Endothelial cell (in vitro differentiated cells): ENCODE data around the gene CASP8. TPM values are rescaled to one million over a fixed set of nuclear protein-coding genes. Genes with fewer than 3 reads are reported as not detected.
"Not testable (repeated sequence)": the region's sequence is repeated elsewhere in the genome, so short reads cannot be mapped to it uniquely, and the experiment has no call there.

Source experiments
- DNase-seq: peaks from one replicate; pipeline ENCODE4 v3.0.0; 2021; ENCODE audit warnings: low spot score
- H3K27ac Mint-ChIP-seq: one replicate; pipeline ENCODE4 v1.8.0; 2021; ENCODE audit warnings: mixed read lengths, inconsistent platforms; ENCODE audit not compliant: unreplicated experiment
- H3K27me3 Mint-ChIP-seq: one replicate; pipeline ENCODE4 v1.8.0; 2021; ENCODE audit warnings: mild to moderate bottlenecking, moderate library complexity, mixed read lengths, inconsistent platforms; ENCODE audit not compliant: unreplicated experiment
- H3K36me3 Mint-ChIP-seq: one replicate; pipeline ENCODE4 v1.8.0; 2021; ENCODE audit warnings: mild to moderate bottlenecking, low read depth, mixed read lengths, inconsistent platforms; ENCODE audit not compliant: unreplicated experiment
- H3K4me1 Mint-ChIP-seq: one replicate; pipeline ENCODE4 v1.8.0; 2021; ENCODE audit warnings: mild to moderate bottlenecking, mixed read lengths, inconsistent platforms; ENCODE audit not compliant: unreplicated experiment
- H3K4me3 Mint-ChIP-seq: one replicate; pipeline ENCODE4 v1.8.0; 2021; ENCODE audit warnings: mild to moderate bottlenecking, mixed read lengths, inconsistent platforms; ENCODE audit not compliant: unreplicated experiment
- H3K9me3 Mint-ChIP-seq: one replicate; pipeline ENCODE4 v1.8.0; 2021; ENCODE audit warnings: mixed read lengths, inconsistent platforms; ENCODE audit not compliant: unreplicated experiment
- total RNA-seq: library from RNA; stranded (reverse); fragmentation: NEBNext Ultra II Directional; extraction: Animal tissue kit (Norgen Biotek cat#: 25700); gene quantifications from one replicate; pipeline ENCODE4 v1.2.1, GENCODE V29; 2021; ENCODE audit not compliant: unreplicated experiment
- TF ChIP-seq, protein P1 (sequence below): fragments of 200-600 bp; sonication (generic); IDR thresholded peaks from one replicate; pipeline ENCODE4 v1.5.0; 2021; ENCODE audit warnings: antibody characterized with exemption; ENCODE audit not compliant: unreplicated experiment

The CASP8 gene
- total RNA-seq, 1 donor from 2014 or later, result 14.9 TPM

DNA sequence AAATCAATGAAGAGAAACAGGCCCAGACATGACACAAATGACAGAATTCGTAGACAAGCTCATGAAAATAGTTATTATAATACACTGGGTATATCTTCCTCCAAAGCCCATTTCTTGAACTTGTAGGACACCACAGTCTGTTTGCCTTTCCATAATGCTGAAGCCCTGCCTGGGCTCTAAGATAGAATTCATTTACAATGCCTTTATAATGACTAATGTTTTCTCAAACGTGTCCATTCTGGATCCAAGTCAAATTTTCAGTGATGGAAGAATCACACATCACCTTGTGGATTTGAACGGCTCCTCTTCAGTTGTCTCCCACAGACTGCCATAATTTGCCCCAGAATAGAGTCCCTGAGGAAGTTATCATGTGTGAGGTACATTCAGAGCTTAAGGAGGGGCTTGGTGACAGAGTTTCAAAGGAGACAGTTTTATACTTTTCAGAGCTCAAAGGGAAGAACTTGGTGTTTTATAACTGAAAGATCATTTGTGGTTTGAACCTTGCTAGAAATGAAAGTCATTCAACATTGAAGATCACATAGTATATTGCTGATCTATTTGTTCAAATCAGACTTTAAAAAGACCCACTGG lies 38.2 kb downstream of the CASP8 start:
- no peak overlapping the region for H3K27ac Mint-ChIP-seq
- peaks cover 28% of the 10 kb centered on the region for H3K36me3 Mint-ChIP-seq
- peaks cover 12% of the 10 kb centered on the region for H3K9me3 Mint-ChIP-seq
- no peak overlapping the region for H3K4me3 Mint-ChIP-seq
- H3K27me3 Mint-ChIP-seq, result no peaks in the 10 kb centered on the region
- H3K4me1 Mint-ChIP-seq, result peaks cover 11% of the 10 kb centered on the region
- no peak for DNase-seq
- TF ChIP-seq, protein P1, sequence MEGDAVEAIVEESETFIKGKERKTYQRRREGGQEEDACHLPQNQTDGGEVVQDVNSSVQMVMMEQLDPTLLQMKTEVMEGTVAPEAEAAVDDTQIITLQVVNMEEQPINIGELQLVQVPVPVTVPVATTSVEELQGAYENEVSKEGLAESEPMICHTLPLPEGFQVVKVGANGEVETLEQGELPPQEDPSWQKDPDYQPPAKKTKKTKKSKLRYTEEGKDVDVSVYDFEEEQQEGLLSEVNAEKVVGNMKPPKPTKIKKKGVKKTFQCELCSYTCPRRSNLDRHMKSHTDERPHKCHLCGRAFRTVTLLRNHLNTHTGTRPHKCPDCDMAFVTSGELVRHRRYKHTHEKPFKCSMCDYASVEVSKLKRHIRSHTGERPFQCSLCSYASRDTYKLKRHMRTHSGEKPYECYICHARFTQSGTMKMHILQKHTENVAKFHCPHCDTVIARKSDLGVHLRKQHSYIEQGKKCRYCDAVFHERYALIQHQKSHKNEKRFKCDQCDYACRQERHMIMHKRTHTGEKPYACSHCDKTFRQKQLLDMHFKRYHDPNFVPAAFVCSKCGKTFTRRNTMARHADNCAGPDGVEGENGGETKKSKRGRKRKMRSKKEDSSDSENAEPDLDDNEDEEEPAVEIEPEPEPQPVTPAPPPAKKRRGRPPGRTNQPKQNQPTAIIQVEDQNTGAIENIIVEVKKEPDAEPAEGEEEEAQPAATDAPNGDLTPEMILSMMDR, result no peak

DNA sequence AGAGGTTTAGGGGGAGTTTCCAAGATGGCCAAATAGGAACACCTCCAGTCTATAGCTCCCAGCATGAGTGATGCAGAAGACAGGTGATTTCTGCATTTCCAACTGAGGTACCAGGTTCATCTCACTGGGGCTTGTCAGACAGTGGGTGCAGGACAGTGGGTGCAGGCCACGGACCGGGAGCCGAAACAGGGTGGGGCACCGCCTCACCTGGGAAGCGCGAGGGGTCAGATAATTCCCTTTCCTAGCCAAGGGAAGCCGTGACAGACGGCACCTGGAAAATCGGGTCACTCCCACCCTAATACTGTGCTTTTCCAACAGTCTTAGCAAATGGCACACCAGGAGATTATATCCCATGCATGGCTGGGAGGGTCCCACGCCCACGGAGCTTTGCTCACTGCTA lies 39.6 kb downstream of the CASP8 start:
- peaks cover 11% of the 10 kb centered on the region for H3K4me1 Mint-ChIP-seq
- not testable (repeated sequence) for H3K27ac Mint-ChIP-seq, H3K27me3 Mint-ChIP-seq, DNase-seq, H3K4me3 Mint-ChIP-seq
- H3K36me3 Mint-ChIP-seq, result peaks cover 26% of the 10 kb centered on the region
- peaks cover 12% of the 10 kb centered on the region for H3K9me3 Mint-ChIP-seq

DNA sequence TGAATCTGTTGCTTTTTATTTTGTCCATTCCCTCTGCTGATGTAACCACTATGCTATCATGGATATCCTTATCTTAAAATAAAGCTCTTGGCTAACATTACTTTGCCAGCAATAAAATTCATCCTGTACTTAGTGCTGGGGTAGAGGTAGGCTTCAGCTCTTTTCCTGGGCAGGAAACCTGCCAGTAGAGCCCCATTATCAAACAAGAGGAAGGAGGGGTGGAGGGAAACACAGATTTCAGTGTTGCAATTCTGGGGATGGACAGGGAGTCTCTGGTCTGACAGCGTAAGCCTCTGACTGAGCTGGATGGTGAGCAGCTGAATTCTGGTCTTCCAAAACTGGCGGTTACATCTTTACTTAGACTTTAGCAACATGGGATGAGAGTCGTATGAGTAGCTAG lies 47.5 kb downstream of the CASP8 start:
- Mint-ChIP-seq H3K27me3 (peaks cover 2% of the 10 kb centered on the region), H3K4me3 (no peak overlapping the region), H3K4me1 (no peaks in the 10 kb centered on the region), H3K36me3 (peaks cover 4% of the 10 kb centered on the region), H3K27ac (no peak overlapping the region), H3K9me3 (no peaks in the 10 kb centered on the region)
- no peak for DNase-seq
- TF ChIP-seq, protein P1, result no peak

DNA sequence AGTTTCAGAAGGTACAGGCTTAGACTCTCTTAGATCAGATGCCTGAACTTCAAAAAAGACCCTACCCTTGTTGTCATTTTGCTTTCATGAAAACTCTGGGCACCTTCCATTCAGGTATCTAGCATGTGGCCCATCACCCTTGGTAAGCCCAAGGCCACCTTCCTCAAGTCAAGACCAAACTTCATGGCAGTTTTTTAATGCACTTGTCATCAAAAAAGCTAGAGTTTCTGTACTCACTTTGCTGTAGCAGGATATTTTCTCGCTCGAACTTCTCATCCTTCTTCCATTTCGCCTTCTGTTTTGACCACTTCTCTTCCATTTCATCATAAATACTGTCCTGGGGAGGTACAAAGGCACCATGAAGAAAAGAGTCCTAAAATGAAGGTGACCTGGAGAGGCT lies 48.6 kb downstream of the CASP8 start:
- peaks cover 4% of the 10 kb centered on the region for H3K36me3 Mint-ChIP-seq
- H3K27me3 Mint-ChIP-seq, result peaks cover 2% of the 10 kb centered on the region
- DNase-seq, result no peak
- TF ChIP-seq, protein P1, result no peak
- H3K9me3 Mint-ChIP-seq, result no peaks in the 10 kb centered on the region
- no peak overlapping the region for H3K27ac Mint-ChIP-seq
- H3K4me1 Mint-ChIP-seq, result no peaks in the 10 kb centered on the region
- H3K4me3 Mint-ChIP-seq, result peak overlapping the region; percentile 4

DNA sequence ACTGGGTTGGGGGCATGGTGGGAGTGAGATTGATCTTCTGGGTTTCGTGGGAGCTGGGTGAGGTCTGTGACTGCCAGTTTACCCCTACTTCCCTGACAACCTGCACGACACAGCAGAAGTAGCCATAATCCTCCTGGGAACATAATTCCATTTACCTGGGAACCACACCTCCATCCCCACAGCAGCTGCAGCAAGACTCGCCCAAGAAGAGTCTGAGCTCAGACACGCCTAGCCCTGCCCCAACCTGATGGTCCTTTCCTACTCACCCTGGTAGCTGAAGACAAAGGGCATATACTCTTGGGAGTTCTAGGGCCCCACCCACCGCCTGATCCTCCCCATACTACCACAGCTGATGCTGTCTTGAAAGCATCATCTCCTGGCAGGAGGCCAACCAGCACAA lies 53.0 kb downstream of the CASP8 start:
- Mint-ChIP-seq H3K36me3 (peaks cover 4% of the 10 kb centered on the region), H3K27ac (no peak overlapping the region), H3K27me3 (peaks cover 2% of the 10 kb centered on the region), H3K9me3 (no peaks in the 10 kb centered on the region), H3K4me1 (no peaks in the 10 kb centered on the region), H3K4me3 (no peak overlapping the region)
- DNase-seq, result no peak
- TF ChIP-seq, protein P1, result no peak
